Measurements from ENCODE around the gene FRS2.
"Not testable (repeated sequence)": the region's sequence is repeated elsewhere in the genome, so short reads cannot be mapped to it uniquely, and the experiment has no call there.

The FRS2 gene

DNA sequence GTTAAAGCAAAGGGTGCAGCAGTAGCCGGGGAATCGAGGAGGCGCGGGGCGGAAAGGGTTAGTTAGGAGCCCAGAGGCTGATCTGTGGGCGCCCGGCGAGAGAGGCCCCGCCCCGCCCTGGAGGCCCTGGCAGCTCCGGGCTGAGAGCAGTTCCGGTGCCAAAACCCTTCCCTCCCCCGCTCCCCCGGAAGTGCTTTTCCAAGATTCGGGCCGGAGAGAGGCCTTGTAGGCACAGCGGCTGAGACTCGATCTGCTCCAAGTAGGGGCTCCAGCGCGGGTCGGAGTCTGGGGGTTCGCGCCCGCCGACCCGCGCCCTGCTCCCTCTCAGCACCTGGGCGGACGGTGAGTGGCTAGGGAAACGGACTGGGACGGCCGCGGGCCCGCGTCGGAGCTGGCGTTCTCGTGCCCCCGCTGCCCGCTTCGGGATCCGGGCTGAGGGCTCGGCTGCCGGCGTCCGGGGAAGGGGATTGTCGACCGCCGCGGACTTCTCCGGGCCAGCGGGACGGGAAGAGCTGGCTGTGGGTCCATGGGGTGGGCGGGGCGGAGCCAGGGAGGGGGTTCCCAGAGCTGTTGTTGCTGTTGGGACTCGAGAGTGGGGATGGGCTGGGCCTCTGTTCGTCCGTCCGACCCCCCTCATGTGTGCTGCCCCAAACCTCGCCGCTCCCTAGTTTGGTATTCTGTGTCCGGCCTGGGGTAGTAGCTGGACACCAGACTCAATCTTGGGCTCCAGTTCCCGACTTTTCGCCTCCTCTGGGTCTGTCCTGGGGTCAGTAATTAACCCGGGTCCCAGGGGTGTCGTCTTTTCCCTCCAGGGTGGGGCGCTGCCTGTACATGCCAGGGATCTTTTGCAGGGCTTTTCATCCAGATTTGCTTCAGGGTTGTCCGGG is at the start of gene FRS2:
TSS of gene FRS2 (plus strand) at position 200 of the 887 bp plus-strand sequence. CDS start 98,643 bp downstream, outside the sequence.
- peak; percentile 81 for DNase-seq

DNA sequence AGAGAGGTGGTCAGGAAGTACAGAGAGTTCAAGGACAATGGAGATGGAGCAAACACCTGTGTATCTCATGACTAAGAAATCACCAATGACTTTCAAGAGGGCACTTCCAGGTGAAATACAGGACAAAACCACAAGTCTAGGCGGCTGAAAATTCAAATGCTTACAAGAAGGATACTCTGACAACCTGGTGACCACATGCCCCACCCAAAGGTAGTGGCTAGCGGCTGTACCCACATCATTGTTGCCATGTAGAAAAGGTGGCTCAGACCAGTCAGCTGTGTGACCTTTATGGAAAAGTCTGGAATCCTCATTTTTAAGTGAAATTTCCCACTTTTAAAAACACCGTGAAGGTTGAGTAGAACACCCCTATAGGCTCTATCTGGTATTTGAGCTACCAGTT is 48.6 kb upstream of the FRS2 start:
- DNase-seq: no peak

DNA sequence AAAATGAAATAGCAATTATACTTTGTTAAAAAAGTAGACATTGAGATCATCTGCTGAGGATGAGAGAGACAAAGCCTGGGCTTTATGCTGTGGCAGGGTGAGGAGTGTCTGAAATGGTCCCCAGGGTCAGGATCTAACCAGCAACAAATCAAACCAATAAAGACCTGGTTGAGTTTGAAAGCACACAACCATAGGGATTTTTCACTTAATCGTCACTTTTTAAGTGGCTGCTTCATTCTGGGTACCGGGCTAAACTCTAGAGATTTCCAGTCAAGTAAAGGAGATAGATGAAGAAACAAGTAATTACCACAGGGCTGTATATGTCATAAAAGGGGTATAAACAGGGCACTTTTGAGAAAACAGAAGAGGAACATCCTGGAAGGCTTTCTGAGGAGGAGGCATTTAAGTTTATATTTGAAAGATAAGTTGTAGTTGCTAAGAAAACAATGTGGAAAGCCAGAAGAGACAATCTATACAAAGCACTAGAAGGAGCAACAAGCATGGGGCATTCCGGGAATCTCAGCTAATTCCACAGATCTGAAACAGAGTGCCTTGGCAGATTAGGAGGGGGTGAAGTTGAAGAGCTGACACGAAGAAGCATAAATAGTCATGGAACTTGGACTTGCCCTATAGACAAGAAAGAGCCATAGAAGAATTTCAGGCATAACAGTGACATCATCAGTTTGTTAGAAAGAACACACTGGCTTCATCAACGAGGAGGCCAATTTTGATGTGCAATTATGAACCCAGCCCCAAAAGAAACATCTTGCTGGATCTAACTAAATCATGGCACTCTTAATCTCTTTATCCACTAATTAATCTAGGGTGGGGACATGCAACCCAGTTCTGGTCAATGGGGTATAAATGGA is 46.9 kb upstream of the FRS2 start:
- DNase-seq: no peak

DNA sequence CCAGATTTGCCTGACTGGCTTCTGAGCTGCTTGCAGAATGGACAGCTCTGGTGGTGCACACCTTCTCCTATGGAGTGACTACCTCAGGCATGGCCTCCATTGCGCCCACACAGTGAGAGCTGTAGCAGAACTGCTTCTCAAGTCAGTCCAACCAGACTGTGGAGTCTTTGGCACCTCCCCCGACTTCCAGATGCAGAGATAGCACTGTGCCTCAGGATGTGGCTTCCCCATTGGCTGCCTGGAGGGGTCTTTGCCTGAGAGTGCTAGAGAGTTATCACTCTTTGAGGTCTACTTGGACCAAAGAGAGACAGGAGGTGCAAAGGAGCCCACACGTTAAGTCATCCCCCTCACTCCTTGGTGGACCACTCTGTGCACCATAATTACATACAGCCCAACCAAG is 44.8 kb upstream of the FRS2 start:
- DNase-seq: no peak

DNA sequence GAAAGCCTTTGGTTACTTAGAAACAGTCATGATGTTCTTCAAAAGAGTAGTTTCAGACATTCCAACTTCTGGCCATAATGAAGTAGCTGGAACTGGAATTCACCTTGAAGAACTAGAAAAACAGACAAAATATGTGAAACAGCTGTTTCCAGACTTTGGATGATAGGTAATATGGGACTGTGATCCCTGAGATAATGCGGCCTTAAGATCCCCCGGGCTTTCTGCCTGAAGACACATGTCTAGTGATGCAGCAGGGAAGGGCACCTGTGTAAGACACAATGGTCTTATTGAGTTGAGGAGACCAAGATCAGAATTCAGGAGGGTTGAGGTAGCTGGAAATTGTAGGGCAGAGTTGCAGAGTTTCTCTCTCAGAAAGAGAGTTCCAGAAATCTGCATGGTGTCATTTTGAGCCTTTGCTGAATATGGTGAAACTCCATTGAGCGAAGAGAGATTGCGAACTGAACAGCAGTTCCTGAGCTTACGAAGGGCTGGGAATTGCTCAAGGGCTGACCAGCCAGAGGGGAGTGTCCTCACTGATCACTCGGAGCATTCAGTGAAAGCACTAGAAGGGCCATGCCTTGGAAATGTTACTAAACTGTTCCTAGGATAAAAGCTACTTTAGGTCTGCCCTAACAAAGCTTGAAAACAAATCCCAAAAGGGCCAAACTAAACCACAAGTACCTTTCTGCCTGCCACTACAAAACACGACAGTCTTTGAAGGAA is 41.7 kb upstream of the FRS2 start:
- no peak for DNase-seq

GRCh38 chr12:69430942-69431590 is 39.1 kb upstream of the FRS2 start:
- no peak for DNase-seq

DNA sequence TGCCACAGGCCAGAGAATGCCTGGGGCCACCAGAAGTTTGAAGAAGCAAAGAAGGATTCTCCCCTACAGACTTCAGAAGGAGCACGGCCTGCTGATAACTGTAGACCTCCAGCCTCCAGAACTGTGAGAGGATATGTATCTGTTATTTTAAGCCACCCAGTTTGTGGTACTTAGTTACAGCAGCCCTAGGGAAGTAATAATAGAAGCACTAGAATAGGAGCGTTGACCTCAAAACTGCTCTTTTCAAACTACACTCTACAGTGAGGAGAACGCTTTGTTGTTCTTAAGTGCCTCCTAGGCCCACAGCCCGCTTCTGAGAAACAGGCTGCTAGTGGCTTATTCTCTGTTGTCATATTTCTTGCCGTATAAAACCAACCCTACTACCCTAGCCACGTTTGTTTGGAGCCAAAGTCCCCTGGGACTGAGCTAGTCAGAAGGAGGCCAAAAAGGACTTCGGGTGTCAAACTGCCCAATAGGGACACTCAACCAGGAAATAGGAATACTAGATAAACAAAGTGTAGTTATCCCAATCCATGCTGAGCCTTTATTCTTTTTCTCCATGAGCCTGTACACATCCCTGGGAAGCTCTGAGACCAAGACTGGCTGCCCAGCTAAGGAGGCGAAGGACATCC is 38.5 kb upstream of the FRS2 start:
- DNase-seq: no peak

GRCh38 chr12:69433653-69434052 is 36.5 kb upstream of the FRS2 start:
- no peak for DNase-seq

- DNase-seq: no peak
Measured at GRCh38 chr12:69435644-69436043, 34.5 kb upstream of the FRS2 start.

DNA sequence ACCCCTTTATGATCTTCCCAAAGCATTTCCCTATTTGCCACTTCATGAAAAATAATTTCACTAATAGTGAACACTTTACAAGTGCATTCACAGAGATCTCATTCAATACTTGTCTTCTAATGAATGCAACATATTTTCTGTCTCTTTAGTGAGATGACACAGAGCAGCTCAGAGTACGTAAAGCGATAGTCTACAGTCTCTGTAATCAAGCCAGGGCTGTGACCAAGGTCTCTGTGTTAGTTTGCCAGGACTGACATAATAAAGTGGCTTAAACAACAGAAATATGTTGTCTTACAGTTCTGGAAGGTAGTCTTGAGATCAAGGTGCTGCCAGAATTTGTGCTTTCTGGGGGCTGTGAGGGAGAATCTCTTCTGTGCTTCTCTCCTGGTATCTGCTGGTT is 33.1 kb upstream of the FRS2 start:
- DNase-seq: no peak

DNA sequence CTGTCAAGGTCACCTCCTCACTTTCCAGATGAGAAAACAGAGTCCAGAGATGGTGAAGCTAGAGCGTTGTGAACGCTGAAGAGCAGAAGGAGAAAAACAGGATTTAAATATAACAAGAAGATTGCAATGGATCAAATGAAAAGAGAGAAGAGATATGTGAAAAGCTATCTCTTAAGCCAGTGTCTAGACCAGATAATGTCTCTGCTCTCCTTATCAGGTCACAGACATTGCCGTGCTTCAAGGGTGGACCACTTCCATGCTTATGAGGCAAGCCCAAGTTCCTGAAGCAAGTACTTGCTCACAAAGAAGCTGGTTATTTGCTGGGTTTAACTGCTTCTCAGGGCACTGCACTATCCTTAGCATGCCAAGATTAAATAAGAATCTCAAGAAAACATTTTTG is 31.6 kb upstream of the FRS2 start:
- DNase-seq: no peak

DNA sequence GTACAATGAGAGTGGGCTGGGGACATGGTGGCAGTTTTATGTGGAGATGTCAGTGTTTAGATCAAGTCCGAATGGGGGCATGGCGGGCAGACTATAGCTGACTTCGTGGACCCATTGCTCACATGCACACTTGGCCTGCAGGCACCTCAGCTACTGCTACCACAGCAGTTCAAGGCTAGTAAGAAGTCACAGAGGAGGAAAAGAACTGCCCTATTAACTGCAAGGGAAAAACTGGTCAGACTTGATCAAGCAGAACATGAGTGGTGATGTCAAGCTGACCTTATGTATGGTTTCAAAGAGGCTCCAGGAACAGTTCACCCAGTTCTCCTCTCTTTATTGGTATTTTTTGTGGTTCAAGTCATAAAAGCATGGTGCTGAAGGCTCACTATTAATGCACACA is 30.2 kb upstream of the FRS2 start:
- DNase-seq: no peak

GRCh38 chr12:69440886-69441285 is 29.3 kb upstream of the FRS2 start:
- DNase-seq: no peak

- DNase-seq: peak; percentile 2
Measured at GRCh38 chr12:69442894-69443293, 27.3 kb upstream of the FRS2 start.

DNA sequence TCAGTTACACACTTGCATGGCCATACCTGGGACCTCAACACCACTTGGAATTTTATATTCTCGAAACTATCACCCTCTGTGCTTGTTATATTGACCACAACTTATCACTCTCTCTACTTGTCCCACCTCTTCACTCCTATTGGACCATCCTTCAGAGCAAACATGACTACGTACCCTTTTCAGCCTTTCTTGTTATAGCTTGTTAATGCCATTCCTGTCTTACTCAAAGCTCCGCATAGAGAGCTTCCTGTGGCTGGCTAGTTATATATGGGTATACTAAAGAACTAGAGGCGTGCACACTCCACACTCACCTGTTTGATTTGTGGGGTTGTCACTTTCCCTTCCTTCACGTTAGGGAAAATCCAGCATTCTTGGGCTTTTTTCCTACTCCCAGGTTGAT is 26.3 kb upstream of the FRS2 start:
- no peak for DNase-seq

DNA sequence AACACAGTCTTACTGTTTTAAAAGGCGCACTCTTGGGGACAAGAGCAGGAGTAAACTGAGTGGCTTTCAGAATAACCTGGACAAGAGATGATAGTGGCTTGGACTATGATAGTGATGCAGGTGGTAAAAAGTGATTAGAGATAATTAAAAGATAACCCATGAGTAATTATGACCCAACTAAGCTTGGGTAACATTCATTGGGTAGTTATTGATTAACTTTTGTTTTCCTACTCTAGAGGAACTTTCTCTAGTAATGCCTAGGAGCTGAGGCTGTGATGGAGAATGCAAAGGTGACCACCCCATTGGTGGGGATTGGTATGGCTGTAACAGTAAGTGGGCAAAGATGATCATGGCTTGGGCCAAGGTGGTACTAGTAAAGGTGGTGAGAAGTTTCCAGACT is 22.3 kb upstream of the FRS2 start:
- no peak for DNase-seq

DNA sequence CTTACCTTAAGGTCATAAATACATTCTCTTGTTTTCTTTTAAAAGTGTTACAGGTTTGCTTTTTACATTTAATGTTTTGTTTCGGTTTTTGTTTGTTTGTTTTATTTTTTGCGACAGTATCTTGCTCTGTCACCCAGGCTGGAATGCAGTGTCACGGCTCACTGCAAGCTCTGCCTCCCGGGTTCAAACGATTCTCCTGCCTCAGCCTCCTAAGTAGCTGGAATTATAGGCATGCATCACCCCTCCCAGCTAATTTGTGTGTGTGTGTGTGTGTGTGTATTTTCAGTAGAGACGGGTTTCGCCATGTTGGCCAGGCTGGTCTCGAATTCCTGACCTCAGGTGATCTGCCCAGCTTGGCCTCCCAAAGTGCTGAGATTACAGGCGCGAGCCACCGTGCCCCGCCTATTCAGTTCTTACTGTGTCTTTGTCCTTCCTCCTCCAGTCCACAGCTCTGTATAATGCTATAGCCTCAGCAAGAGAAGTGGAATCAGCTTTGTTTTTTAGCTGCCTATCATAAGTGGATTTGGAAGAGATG is 17.5 kb upstream of the FRS2 start:
- DNase-seq: not testable (repeated sequence)

DNA sequence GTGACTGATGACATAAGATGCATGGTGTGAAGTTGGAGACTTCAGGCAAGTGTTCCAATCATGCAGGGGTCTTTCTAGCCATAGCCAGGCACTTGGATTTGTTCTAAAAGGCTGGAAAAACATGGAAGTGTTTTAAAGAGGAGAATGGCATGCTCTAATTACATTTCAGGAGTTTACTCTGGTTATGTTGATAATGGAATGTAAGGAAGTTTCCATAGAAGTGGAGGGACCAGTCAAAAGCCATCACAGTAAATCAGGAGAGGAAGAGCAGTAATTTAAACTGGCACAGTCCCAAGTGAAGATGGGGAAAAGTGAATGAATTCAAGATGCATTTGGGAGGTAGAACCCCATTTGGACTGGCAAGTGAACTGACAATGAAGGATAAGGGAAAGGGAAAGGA is 13.9 kb upstream of the FRS2 start:
- DNase-seq: no peak

GRCh38 chr12:69457433-69457832 is 12.8 kb upstream of the FRS2 start:
- DNase-seq: no peak

DNA sequence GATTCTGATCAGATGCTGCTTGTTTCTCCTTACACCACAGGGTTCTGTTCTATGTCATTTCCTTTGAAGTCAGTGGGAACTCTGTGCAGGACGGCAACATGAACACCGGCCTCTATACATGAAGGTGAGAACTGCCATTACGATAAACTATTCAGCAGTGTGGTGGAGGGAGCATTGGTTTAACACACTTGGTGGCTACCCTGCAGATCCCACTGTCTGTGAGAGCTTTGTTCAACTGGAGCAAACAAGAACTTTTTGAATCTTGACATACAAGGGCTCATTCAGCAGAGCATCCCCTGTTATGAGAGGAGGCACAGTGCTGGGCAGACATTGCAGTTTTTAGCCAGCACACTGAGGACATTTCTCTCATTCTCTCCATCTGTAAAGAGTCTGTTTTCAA is 10.7 kb upstream of the FRS2 start:
- DNase-seq: no peak

- DNase-seq: no peak
Measured at GRCh38 chr12:69464428-69464827, 5.8 kb upstream of the FRS2 start.

GRCh38 chr12:69466867-69467266 is 3.3 kb upstream of the FRS2 start:
- DNase-seq: no peak

Measured in NCI-H1092 treated with DMSO at 0.1 percent for 48 hours (cell line).